ENCODE results near the gene EBLN2. TPM values are rescaled to one million over a fixed set of nuclear protein-coding genes. Genes with fewer than 3 reads are reported as not detected.
A peak's percentile ranks its signal among the peaks of the same experiment; 100 is the strongest.

EBLN2 gene
- total and polyA plus RNA-seq, 2 experiments from 2014 or later: 4.8 to 5.1 TPM

DNA sequence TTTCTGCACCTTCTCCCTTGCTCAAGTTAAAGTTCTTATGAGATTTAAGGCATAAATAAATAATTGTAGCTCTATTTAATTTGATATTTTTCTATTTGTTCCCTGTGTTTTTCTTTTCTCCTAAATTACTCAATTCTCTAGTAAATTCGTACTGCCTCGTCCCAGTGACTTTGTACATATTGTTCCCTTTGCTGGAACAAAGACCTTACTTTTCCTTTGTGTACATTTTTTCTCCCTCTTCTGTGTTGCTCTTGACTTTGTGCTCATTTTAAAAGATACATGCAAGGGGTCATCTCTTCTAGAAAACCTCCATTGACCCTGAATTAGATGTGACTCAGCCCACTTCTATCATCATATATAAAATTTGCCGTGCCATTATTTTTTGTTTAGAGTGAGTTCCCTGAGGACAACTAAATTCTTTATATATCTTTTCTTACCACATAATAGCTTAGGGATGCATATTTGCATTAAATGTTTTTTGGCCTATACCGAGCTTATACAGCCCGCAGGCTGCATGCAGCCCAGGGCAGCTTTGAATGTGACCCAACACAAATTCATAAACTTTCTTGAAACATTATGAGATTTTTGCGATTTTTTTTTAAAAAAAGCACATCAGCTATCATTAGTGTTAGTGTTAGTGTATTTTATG, 35.2 kb upstream of the EBLN2 start:
- no peak for DNase-seq (ENCODE audit: low read depth in 1 of 2, low spot score in 1 of 2)
- H3K9me3 ChIP-seq (ENCODE audit: low read depth): no peaks in the 10 kb centered on the region
- peaks cover 17% of the 10 kb centered on the region for H3K4me1 ChIP-seq (ENCODE audit: low read depth)
- no peak overlapping the region for H3K27ac ChIP-seq
- H3K36me3 ChIP-seq: no peaks in the 10 kb centered on the region
- TF ChIP-seq, protein P1, sequence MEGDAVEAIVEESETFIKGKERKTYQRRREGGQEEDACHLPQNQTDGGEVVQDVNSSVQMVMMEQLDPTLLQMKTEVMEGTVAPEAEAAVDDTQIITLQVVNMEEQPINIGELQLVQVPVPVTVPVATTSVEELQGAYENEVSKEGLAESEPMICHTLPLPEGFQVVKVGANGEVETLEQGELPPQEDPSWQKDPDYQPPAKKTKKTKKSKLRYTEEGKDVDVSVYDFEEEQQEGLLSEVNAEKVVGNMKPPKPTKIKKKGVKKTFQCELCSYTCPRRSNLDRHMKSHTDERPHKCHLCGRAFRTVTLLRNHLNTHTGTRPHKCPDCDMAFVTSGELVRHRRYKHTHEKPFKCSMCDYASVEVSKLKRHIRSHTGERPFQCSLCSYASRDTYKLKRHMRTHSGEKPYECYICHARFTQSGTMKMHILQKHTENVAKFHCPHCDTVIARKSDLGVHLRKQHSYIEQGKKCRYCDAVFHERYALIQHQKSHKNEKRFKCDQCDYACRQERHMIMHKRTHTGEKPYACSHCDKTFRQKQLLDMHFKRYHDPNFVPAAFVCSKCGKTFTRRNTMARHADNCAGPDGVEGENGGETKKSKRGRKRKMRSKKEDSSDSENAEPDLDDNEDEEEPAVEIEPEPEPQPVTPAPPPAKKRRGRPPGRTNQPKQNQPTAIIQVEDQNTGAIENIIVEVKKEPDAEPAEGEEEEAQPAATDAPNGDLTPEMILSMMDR (IDR thresholded peaks at IDR 0.05; ENCODE audit: low read depth, low read length): no peak
- no peak overlapping the region for H3K4me3 ChIP-seq
- H3K27me3 ChIP-seq: no peaks in the 10 kb centered on the region

DNA sequence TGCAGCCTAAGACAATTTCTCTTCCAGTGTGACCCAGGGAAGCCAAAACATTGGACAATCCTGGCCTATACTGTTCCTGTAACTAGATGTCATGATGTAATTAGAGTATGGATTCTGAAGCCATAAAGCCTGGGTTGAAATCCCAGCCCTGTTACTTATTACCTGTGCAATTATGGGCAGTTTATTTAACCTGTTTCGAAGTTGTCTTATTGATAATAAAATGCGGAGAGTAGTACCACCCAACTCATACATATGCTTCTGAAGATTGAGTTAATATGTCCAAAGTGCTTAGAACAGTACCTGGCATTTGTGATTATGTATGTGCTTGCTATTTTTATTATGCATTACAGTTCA, 34.7 kb upstream of the EBLN2 start:
- no peaks in the 10 kb centered on the region for H3K27me3 ChIP-seq
- TF ChIP-seq, protein P1 (IDR thresholded peaks at IDR 0.05; ENCODE audit: low read depth, low read length): no peak
- H3K36me3 ChIP-seq: no peaks in the 10 kb centered on the region
- H3K4me1 ChIP-seq (ENCODE audit: low read depth): peaks cover 17% of the 10 kb centered on the region
- H3K27ac ChIP-seq: no peak overlapping the region
- no peaks in the 10 kb centered on the region for H3K9me3 ChIP-seq (ENCODE audit: low read depth)
- no peak for DNase-seq (ENCODE audit: low read depth in 1 of 2, low spot score in 1 of 2)
- H3K4me3 ChIP-seq: no peak overlapping the region

DNA sequence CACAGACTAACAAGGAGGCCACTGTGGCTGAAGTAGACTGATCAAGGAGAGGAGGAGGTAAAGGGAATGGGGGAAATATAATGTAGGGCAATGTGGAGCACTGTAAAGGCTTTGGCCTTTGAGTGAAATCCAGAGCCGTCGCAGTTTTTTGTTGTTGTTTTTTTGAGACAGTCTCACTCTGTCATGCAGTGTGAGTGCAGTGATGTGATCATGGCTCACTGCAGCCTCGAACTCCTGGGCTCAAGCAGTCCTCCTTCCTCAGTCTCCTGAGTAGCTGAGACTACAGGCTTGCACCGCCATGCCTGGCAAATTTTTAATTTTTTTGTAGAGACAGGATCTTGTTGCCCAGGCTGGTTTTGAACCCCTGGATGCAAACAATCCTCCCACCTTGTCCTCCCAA, 32.7 kb upstream of the EBLN2 start:
- H3K27me3 ChIP-seq: no peaks in the 10 kb centered on the region
- no peak overlapping the region for H3K4me3 ChIP-seq
- H3K9me3 ChIP-seq (ENCODE audit: low read depth): no peaks in the 10 kb centered on the region
- H3K36me3 ChIP-seq: no peaks in the 10 kb centered on the region
- TF ChIP-seq, protein P1 (IDR thresholded peaks at IDR 0.05; ENCODE audit: low read depth, low read length): no peak
- H3K27ac ChIP-seq: peak overlapping the region; percentile 4
- peaks cover 17% of the 10 kb centered on the region for H3K4me1 ChIP-seq (ENCODE audit: low read depth)
- no peak for DNase-seq (ENCODE audit: low read depth in 1 of 2, low spot score in 1 of 2)

DNA sequence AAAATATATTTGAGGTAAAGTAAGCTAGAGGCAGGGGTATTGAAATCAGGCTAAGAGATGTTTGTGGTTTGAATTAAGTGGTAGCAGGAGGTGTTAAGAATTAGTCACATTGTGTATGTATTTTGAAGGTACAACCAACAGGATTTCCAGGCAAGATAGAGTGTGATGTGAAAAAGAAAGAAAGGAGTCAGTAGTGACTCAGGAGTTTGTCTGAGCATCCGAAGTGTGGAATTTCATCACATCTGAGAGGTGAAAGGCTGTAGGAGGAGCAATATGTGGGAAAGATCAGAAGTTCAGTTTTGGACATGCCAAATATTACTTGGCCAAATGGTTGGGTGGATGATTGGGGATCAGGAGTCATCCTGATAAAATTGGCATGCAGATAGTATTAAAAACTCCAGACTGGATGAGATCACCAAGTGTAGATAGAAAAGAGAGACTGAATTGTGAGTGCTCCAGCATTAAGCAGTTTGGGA, 32.1 kb upstream of the EBLN2 start:
- Histone ChIP-seq H3K27me3 (no peaks in the 10 kb centered on the region), H3K36me3 (no peaks in the 10 kb centered on the region), H3K9me3 (ENCODE audit: low read depth) (no peaks in the 10 kb centered on the region), H3K27ac (peak overlapping the region; percentile 24), H3K4me1 (ENCODE audit: low read depth) (peaks cover 17% of the 10 kb centered on the region), H3K4me3 (no peak overlapping the region)
- peak in 1 of 2 donors; percentile 85 for DNase-seq (ENCODE audit: low read depth in 1 of 2, low spot score in 1 of 2)
- TF ChIP-seq, protein P1 (IDR thresholded peaks at IDR 0.05; ENCODE audit: low read depth, low read length): no peak

DNA sequence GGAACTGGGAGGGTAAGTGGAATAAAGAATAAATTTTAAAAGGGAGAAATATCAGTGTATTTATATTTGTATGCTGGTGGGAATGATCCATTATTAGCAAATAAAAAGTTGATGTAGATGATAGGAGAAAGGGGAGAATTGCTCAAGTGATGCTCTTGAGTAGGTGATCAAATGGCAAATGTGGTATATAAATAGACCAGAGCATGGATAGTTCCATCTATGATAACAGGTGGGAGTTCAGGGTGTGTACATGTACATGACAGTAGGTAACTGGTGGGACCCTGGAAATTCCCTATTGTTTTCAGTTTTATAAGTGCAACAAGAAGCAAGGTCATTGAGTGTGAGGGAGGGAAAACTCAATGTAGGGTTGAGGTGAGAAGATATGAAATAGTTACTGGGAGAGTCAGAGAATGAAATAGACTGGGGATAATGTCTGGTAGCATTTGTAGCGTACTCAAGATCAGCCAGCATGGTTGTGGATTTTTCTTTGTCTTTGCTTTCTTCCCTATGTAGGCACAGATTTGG, 31.3 kb upstream of the EBLN2 start:
- no peaks in the 10 kb centered on the region for H3K36me3 ChIP-seq
- no peaks in the 10 kb centered on the region for H3K27me3 ChIP-seq
- TF ChIP-seq, protein P1 (IDR thresholded peaks at IDR 0.05; ENCODE audit: low read depth, low read length): no peak
- peaks cover 12% of the 10 kb centered on the region for H3K4me1 ChIP-seq (ENCODE audit: low read depth)
- H3K27ac ChIP-seq: peak overlapping the region; percentile 24
- no peaks in the 10 kb centered on the region for H3K9me3 ChIP-seq (ENCODE audit: low read depth)
- H3K4me3 ChIP-seq: no peak overlapping the region
- DNase-seq (ENCODE audit: low read depth in 1 of 2, low spot score in 1 of 2): no peak
